Loucy (cell line): ENCODE data around the gene LRRC59.

Experiments used
- H2AFZ ChIP-seq: fragments of 200-600 bp; sonication (generic); 2 replicates; pipeline ENCODE4 v1.6.0; 2016; ENCODE audit warnings: antibody characterized with exemption, mild to moderate bottlenecking, low read length, moderate library complexity
- H3F3A ChIP-seq: fragments of 200-600 bp; 2 replicates; pipeline ENCODE4 v1.6.0; 2016; ENCODE audit warnings: antibody characterized with exemption, low read depth, mild to moderate bottlenecking
- H3K27me3 ChIP-seq: fragments of 200-600 bp; sonication (generic); 2 replicates; pipeline ENCODE4 v1.6.1; 2014; ENCODE audit warnings: low read length, mild to moderate bottlenecking; ENCODE audit not compliant: insufficient read depth, poor library complexity, severe bottlenecking
- H3K36me3 ChIP-seq: fragments of 200-600 bp; sonication (generic); 2 replicates; pipeline ENCODE4 v1.6.1; 2016; ENCODE audit warnings: low read length; ENCODE audit not compliant: insufficient read depth
- H3K4me1 ChIP-seq: fragments of 200-600 bp; sonication (generic); 2 replicates; pipeline ENCODE4 v1.5.1; 2014; ENCODE audit warnings: low read length, mild to moderate bottlenecking; ENCODE audit not compliant: insufficient read depth, poor library complexity, severe bottlenecking
- H3K4me2 ChIP-seq: fragments of 200-600 bp; sonication (generic); 2 replicates; pipeline ENCODE4 v1.6.0; 2014; ENCODE audit warnings: antibody characterized with exemption, low read length, low read depth, mild to moderate bottlenecking; ENCODE audit not compliant: poor library complexity, severe bottlenecking
- H3K4me3 ChIP-seq: fragments of 200-600 bp; sonication (generic); 2 replicates; pipeline ENCODE4 v1.5.1; 2014; ENCODE audit warnings: low read length, mild to moderate bottlenecking, mixed read lengths; ENCODE audit not compliant: poor library complexity, severe bottlenecking
- H3K79me2 ChIP-seq: fragments of 200-600 bp; sonication (generic); 2 replicates; pipeline ENCODE4 v1.6.1; 2014; ENCODE audit warnings: low read length; ENCODE audit not compliant: insufficient read depth
- H3K9ac ChIP-seq: fragments of 200-600 bp; sonication (generic); 2 replicates; pipeline ENCODE4 v1.6.0; 2014; ENCODE audit warnings: mild to moderate bottlenecking, low read depth, low read length, moderate library complexity; ENCODE audit not compliant: poor library complexity, severe bottlenecking
- H3K9me2 ChIP-seq: fragments of 200-600 bp; sonication (generic); replicated peaks from 2 replicates; pipeline ENCODE4 v1.6.1; 2016; ENCODE audit warnings: low read depth, low read length, mixed read lengths
- H3K9me3 ChIP-seq: fragments of 200-600 bp; sonication (generic); 2 replicates; pipeline ENCODE4 v1.6.1; 2014; ENCODE audit warnings: mild to moderate bottlenecking, antibody characterized with exemption, low read length, low read depth; ENCODE audit not compliant: insufficient read depth
- H4K20me1 ChIP-seq: fragments of 200-600 bp; sonication (generic); 2 replicates; pipeline ENCODE4 v1.6.0; 2014; ENCODE audit warnings: antibody characterized with exemption, low read length, mild to moderate bottlenecking; ENCODE audit not compliant: insufficient read depth, poor library complexity, severe bottlenecking
- EZH2phosphoT487 ChIP-seq: fragments of 200-600 bp; IDR thresholded peaks from 2 replicates; pipeline ENCODE4 v1.6.1; 2018; ENCODE audit warnings: antibody characterized with exemption, mild to moderate bottlenecking, moderate library complexity, borderline replicate concordance
- TF ChIP-seq, protein P1 (sequence below): fragments of 200-600 bp; sonication (generic); conservative IDR thresholded peaks from 2 replicates; pipeline ENCODE4 v1.5.1; 2014; ENCODE audit warnings: mild to moderate bottlenecking, antibody characterized with exemption, low read length

LRRC59 gene

DNA sequence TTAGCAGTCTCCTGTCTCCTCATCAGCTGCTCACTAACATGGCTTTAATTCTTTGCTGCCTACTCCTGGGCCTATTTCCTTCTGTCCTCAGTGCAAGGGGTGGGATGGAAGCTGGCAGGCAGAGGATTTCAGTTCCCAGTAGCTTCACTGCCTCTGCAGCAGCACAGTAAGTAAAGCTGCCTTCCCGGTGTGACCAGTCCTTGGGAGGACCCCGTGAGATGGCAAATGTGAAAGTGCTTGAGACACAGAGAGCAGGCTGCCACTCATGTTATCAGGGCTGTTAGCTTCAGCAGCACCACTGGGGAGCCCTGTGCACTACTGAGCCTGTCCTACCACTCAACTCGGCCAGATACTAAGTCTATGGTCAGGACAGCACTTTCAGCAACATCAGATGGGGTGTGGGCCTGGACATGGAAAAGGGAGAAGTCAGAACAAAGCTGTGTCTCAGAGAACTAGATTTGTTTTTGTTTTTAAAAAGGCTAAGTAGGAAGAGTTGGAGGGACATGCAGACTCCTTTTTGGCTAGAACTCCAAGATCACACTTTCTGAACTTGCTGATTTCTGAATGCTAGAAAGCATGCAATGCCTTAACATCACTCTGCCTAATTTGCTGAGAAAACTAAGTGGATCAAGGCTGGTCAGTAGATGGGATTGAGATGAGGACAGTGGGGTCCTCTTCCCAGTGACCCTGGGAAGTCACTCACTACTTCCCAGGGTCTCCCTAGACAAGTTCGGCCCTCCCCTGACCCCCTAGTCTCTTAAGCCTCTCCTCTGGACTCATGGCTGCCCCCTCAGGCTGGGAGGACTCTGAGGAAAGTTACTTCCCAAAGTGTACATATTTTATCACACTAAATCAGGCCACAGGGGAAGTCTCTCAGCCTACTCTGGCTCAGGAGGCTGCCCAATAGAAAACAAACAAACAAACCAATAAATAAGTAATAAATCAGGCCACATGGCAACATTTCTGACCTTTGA is 29.8 kb upstream of the LRRC59 start:
- Histone ChIP-seq H2AFZ (peak overlapping the region; percentile 54), H4K20me1 (no peaks in the 10 kb centered on the region)

DNA sequence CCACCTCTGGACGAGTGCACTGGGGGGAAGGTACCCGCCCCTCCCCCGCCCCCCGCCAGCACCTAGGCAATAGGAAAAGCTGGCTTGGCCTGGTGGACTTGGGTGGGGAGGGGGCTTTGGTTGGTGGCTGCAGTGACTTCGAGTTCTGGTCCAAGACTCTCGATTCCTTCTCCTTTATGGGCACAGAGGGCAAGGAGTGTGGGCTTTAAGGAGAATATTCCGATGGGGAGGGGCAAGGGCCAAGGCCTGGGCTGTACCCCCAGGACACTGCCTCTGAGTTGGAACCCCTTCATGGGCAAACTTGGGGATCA is 29.1 kb upstream of the LRRC59 start:
- H3F3A ChIP-seq, result peaks cover 10% of the 10 kb centered on the region
- peak overlapping the region; percentile 47 for H2AFZ ChIP-seq
- H3K9me2 ChIP-seq, result no peaks in the 10 kb centered on the region
- H3K4me3 ChIP-seq, result peak overlapping the region; percentile 82
- H3K27me3 ChIP-seq, result no peaks in the 10 kb centered on the region
- H3K4me2 ChIP-seq, result peak overlapping the region; percentile 94
- H3K9ac ChIP-seq, result peak overlapping the region; percentile 84
- peaks cover 43% of the 10 kb centered on the region for H3K4me1 ChIP-seq
- TF ChIP-seq, protein P1, sequence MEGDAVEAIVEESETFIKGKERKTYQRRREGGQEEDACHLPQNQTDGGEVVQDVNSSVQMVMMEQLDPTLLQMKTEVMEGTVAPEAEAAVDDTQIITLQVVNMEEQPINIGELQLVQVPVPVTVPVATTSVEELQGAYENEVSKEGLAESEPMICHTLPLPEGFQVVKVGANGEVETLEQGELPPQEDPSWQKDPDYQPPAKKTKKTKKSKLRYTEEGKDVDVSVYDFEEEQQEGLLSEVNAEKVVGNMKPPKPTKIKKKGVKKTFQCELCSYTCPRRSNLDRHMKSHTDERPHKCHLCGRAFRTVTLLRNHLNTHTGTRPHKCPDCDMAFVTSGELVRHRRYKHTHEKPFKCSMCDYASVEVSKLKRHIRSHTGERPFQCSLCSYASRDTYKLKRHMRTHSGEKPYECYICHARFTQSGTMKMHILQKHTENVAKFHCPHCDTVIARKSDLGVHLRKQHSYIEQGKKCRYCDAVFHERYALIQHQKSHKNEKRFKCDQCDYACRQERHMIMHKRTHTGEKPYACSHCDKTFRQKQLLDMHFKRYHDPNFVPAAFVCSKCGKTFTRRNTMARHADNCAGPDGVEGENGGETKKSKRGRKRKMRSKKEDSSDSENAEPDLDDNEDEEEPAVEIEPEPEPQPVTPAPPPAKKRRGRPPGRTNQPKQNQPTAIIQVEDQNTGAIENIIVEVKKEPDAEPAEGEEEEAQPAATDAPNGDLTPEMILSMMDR, result no peak
- no peak for TF ChIP-seq EZH2phosphoT487
- H3K36me3 ChIP-seq, result no peaks in the 10 kb centered on the region
- peaks cover 44% of the 10 kb centered on the region for H3K79me2 ChIP-seq
- no peaks in the 10 kb centered on the region for H4K20me1 ChIP-seq
- H3K9me3 ChIP-seq, result no peaks in the 10 kb centered on the region

More for the DNA sequence above, 29.8 kb upstream of the LRRC59 start:
- H3F3A ChIP-seq, result peaks cover 4% of the 10 kb centered on the region; the same call in 1 of the 2 replicates
- peak overlapping the region; percentile 84 for H3K9ac ChIP-seq
- H3K4me3 ChIP-seq, result peak overlapping the region; percentile 82
- peak overlapping the region; percentile 94 for H3K4me2 ChIP-seq
- no peak for TF ChIP-seq EZH2phosphoT487
- TF ChIP-seq, protein P1, result peak; percentile 81
- peaks cover 43% of the 10 kb centered on the region for H3K4me1 ChIP-seq
- peaks cover 44% of the 10 kb centered on the region for H3K79me2 ChIP-seq
- no peaks in the 10 kb centered on the region for H3K27me3 ChIP-seq
- no peaks in the 10 kb centered on the region for H3K9me3 ChIP-seq
- H3K36me3 ChIP-seq, result no peaks in the 10 kb centered on the region
- no peaks in the 10 kb centered on the region for H3K9me2 ChIP-seq

DNA sequence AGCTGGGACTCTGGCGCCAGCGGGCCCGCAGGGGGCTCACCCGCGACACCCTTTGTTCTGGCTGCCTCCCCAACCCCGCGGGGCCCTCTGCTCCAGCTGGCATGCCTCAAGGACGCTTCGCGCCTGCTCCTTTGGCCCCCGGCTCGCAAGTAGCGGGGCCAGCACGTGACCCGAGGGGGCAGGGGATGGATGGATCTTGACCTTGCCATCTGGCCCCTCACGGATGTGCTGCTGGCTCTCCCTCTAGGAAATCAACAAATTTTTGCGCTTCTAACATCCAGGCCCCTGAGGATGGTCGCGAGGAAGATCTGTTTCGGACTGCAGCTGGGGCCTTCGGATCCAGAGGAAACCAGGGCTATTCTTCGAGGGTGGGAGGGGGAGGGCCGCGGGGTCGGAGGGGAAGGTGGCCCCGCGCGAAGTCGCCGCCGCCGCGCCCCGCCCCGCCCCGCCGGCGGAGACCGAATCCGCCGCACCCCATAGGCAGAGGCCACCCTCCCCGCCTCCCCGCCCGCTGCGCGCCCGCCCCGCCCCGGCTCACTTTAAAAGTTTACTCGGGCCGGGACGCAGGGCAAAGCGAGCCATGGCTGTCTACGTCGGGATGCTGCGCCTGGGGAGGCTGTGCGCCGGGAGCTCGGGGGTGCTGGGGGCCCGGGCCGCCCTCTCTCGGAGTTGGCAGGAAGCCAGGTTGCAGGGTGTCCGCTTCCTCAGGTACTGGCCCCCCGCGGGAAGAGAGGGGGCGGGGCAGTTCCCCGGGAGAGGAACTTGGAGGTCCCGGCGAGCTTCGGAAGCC is 28.6 kb upstream of the LRRC59 start, which contains the start of gene ACSF2:
TSS of gene ACSF2 (plus strand) at position 537 of the 790 bp plus-strand sequence. CDS start at position 581, 44 bp downstream.
- Histone ChIP-seq H3K4me1 (peaks cover 47% of the 10 kb centered on the region), H3K9me2 (no peaks in the 10 kb centered on the region), H3K27me3 (no peaks in the 10 kb centered on the region), H3K36me3 (no peaks in the 10 kb centered on the region), H3K9ac (peak within 1 kb of the TSS; percentile 84), H3K4me3 (peak within 1 kb of the TSS; percentile 82), H3K4me2 (peak within 1 kb of the TSS; percentile 94), H3K9me3 (no peaks in the 10 kb centered on the region), H4K20me1 (no peaks in the 10 kb centered on the region), H3K79me2 (peaks cover 44% of the 10 kb centered on the region), H2AFZ (peak within 1 kb of the TSS; percentile 92), H3F3A (peaks cover 15% of the 10 kb centered on the region)
- TF ChIP-seq EZH2phosphoT487, result no peak
- TF ChIP-seq, protein P1, result no peak
